G401 (cell line): ENCODE measurements around the gene ZBTB39. TPM values are rescaled to one million over a fixed set of nuclear protein-coding genes. Genes with fewer than 3 reads are reported as not detected.

Source experiments
- DNase-seq: peaks from one replicate; pipeline ENCODE4 v3.0.0-alpha.2; 2015; ENCODE audit warnings: low spot score
- in situ Hi-C: cut with HindIII; loops from 2 replicates; pipeline ENCODE4 v1.10.0; 2016; ENCODE audit warnings: low sequenced_read_pairs, mixed read lengths
- total RNA-seq: library from RNA; depleted of rRNA; stranded (reverse); fragments of >200 nt; shearing (Covaris generic); gene quantifications from 2 replicates; pipeline ENCODE4 v1.2.3, GENCODE V29; 2014; rRNA removed

The ZBTB39 gene
- total RNA-seq, 1 experiment from 2014 or later, result 9.1 TPM

- in situ Hi-C loops, result no loop called here
- DNase-seq, result no peak
Observed at GRCh38 chr12:56957229-56958052, 48.9 kb downstream of the ZBTB39 start, which contains the start of gene RDH16. RDH16 (minus strand) TSS chr12:56957608; CDS start chr12:56957462, 146 bp downstream.

- in situ Hi-C loops, result no loop called here
- no peak for DNase-seq
Observed at GRCh38 chr12:56955631-56956256, 50.6 kb downstream of the ZBTB39 start.

- in situ Hi-C loops, result no loop called here
Observed at GRCh38 chr12:56954958-56955355, 51.4 kb downstream of the ZBTB39 start.

GRCh38 chr12:56954057-56954957 lies 52.0 kb downstream of the ZBTB39 start:
- in situ Hi-C loops, result no loop called here
- DNase-seq, result no peak

More at GRCh38 chr12:56954958-56955355, 51.4 kb downstream of the ZBTB39 start:
- DNase-seq, result no peak

GRCh38 chr12:56953314-56953713 lies 53.0 kb downstream of the ZBTB39 start:
- DNase-seq, result no peak
- in situ Hi-C loops, result no loop called here

GRCh38 chr12:56951582-56952339 lies 54.6 kb downstream of the ZBTB39 start:
- DNase-seq, result no peak
- in situ Hi-C loops, result no loop called here

GRCh38 chr12:56948881-56949280 lies 57.5 kb downstream of the ZBTB39 start:
- in situ Hi-C loops, result no loop called here
- no peak for DNase-seq

Other genes with a start within 250 kb of the ZBTB39 start
- gene HSD17B6, start 243.2 kb downstream of the ZBTB39 start, total RNA-seq, result 1.8 and 3.0 TPM in 2 replicates
- gene SDR9C7, start 72.1 kb downstream of the ZBTB39 start, total RNA-seq, result not detected in 2 replicates
- not detected in 2 replicates for gene RDH16, start 48.9 kb downstream of the ZBTB39 start, total RNA-seq
- gene TAC3, start 10.0 kb upstream of the ZBTB39 start, total RNA-seq, result 0.85 TPM in 1 of 2 replicates, not detected in the other
- gene MYO1A, start 43.6 kb upstream of the ZBTB39 start, total RNA-seq, result 1.6 TPM in 1 of 2 replicates, not detected in the other
- 17.4 and 23.9 TPM in 2 replicates for gene NEMP1, start 72.2 kb upstream of the ZBTB39 start, total RNA-seq
- 44.2 TPM in 2 replicates for gene NAB2, start 82.6 kb upstream of the ZBTB39 start, total RNA-seq
- gene STAT6, start 104.8 kb upstream of the ZBTB39 start, total RNA-seq, result 62.6 and 64.9 TPM in 2 replicates
- gene LRP1, start 121.9 kb upstream of the ZBTB39 start, total RNA-seq, result 19.3 and 25.1 TPM in 2 replicates
- not detected in 2 replicates for gene LRP1-AS, start 141.1 kb upstream of the ZBTB39 start, total RNA-seq
- 0.49 TPM in 1 of 2 replicates, not detected in the other for gene NXPH4, start 210.2 kb upstream of the ZBTB39 start, total RNA-seq
- gene SHMT2, start 223.2 kb upstream of the ZBTB39 start, total RNA-seq, result 160 and 174 TPM in 2 replicates
- 0.14 TPM in 1 of 2 replicates, not detected in the other for gene STAC3, start 244.6 kb upstream of the ZBTB39 start, total RNA-seq